ENCODE measurements around the gene NLRC5.

DNA sequence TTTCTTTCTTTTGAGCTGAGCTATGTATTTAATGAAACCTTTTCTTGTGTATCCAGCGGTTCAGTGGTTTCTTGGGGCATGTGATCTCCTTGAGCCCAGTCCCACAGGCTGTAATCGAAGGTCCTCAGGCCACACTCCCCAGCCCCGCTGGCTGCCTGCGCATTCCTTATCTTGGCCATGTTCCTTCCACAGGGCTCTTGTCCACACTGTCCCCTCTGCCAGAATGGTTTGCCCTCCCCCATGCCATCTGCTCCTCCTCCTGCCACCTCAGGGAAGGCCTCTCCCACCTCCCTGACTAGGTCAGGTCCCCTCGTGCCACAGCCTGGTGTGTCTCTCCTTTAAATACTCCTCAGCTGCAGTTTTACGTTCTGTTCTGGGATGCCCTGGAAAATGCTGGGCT, 12.1 kb upstream of the NLRC5 start:
- TF ChIP-seq CTCF (IDR thresholded peaks at IDR 0.05 in 8 of 11, conservative IDR thresholded peaks at IDR 0.05 in 3 of 11) (no peak), POLR2AphosphoS5 (IDR thresholded peaks at IDR 0.05) (no peak), POLR2A (IDR thresholded peaks at IDR 0.05) (no peak)

Measured in spleen (tissue), 7 donors.